ENCODE measurements around the gene PLCH2. TPM values are rescaled to one million over a fixed set of nuclear protein-coding genes. Genes with fewer than 3 reads are reported as not detected.

Gene PLCH2
- total RNA-seq (20.0 and 20.1 TPM in 2 replicates), polyA plus RNA-seq (24.4 and 34.9 TPM in 2 replicates), polyA minus RNA-seq (7.5 and 10.3 TPM in 2 replicates)
- 5.4 TPM for total RNA-seq (2013)

- no peaks in the 10 kb centered on the region for H3K27me3 Mint-ChIP-seq
- peaks cover 6% of the 10 kb centered on the region for H3K4me1 Mint-ChIP-seq
- CTCF ChIA-PET = no interaction called here
- H3K9ac ChIP-seq (ENCODE audit: low read length) = no peak within 1 kb of the TSS
- no peaks in the 10 kb centered on the region for H3K36me3 ChIP-seq (replicated peaks in 1 of 2; ENCODE audit: control extremely low read depth in 1 of 2, control insufficient read depth in 1 of 2, extremely low read depth in 1 of 2, insufficient read depth in 2 of 2, low read length in 1 of 2)
- no peak within 1 kb of the TSS for H3K4me3 Mint-ChIP-seq
- no peak within 1 kb of the TSS for H3K27ac ChIP-seq (ENCODE audit: low read length in 2 of 2)
- no peaks in the 10 kb centered on the region for H3K9me3 ChIP-seq (ENCODE audit: control extremely low read depth in 1 of 3, control insufficient read depth in 2 of 3, insufficient read depth in 1 of 3, low read length in 2 of 3)
- H3K4me1 ChIP-seq (ENCODE audit: control insufficient read depth in 2 of 2, insufficient read depth in 2 of 2, low read length in 2 of 2) = peaks cover under 1 to 6% of the 10 kb centered on the region in 2 donors
- 88% methylated on average over 34 of the region's 34 CpGs for WGBS (ENCODE audit: insufficient coverage)
- no peaks in the 10 kb centered on the region for H4K20me1 ChIP-seq (ENCODE audit: control insufficient read depth, insufficient read depth, low read length, poor library complexity, severe bottlenecking)
- no peak within 1 kb of the TSS for H3K4me3 ChIP-seq (ENCODE audit: control extremely low read depth in 1 of 5, extremely low read depth in 1 of 5, insufficient read depth in 1 of 5, low read depth in 2 of 5, low read length in 4 of 5)
- no peak for DNase-seq
- POLR2A ChIA-PET = no interaction called here
- H3K27me3 ChIP-seq (replicated peaks in 1 of 4; ENCODE audit: control extremely low read depth in 1 of 4, control insufficient read depth in 3 of 4, insufficient read depth in 4 of 4, low read length in 3 of 4) = no peaks in the 10 kb centered on the region
- intact Hi-C loops (cut with micrococcal nuclease) = no loop called here
- H2AFZ ChIP-seq (ENCODE audit: insufficient read depth, low read depth, low read length, poor library complexity, severe bottlenecking) = no peak within 1 kb of the TSS
- H3K9me3 Mint-ChIP-seq (ENCODE audit: insufficient read depth) = no peaks in the 10 kb centered on the region
- no peak for TF ChIP-seq CTCF (IDR thresholded peaks at IDR 0.05)
- no peak for TF ChIP-seq EZH2 (IDR thresholded peaks at IDR 0.05; ENCODE audit: borderline replicate concordance, insufficient read depth, low read depth, low read length, poor library complexity, severe bottlenecking)
- H3K27ac Mint-ChIP-seq = no peak within 1 kb of the TSS
- no peak within 1 kb of the TSS for H3K4me2 ChIP-seq (replicated peaks; ENCODE audit: low read depth, low read length, poor library complexity, severe bottlenecking)
- H3K79me2 ChIP-seq (ENCODE audit: control insufficient read depth, insufficient read depth, low read length) = no peaks in the 10 kb centered on the region
- no peak for ATAC-seq (ENCODE audit: low read depth)
These were observed at the start of gene PLCH2 for GRCh38 chr1:2476061-2476999. Gene PLCH2 (plus strand): TSS chr1:2476289. CDS start chr1:2476589, 300 bp downstream.

GRCh38 chr1:2426540-2426939, 49.5 kb upstream of the PLCH2 start:
- Histone ChIP-seq H3K4me2 (replicated peaks; ENCODE audit: low read depth, low read length, poor library complexity, severe bottlenecking) (no peak overlapping the region), H3K4me1 (ENCODE audit: control insufficient read depth in 2 of 2, insufficient read depth in 2 of 2, low read length in 2 of 2) (no peaks in the 10 kb centered on the region), H2AFZ (ENCODE audit: insufficient read depth, low read depth, low read length, poor library complexity, severe bottlenecking) (no peak overlapping the region), H3K36me3 (replicated peaks in 1 of 2; ENCODE audit: control extremely low read depth in 1 of 2, control insufficient read depth in 1 of 2, extremely low read depth in 1 of 2, insufficient read depth in 2 of 2, low read length in 1 of 2) (no peaks in the 10 kb centered on the region), H3K4me3 (ENCODE audit: control extremely low read depth in 1 of 5, extremely low read depth in 1 of 5, insufficient read depth in 1 of 5, low read depth in 2 of 5, low read length in 4 of 5) (no peak overlapping the region), H3K9me3 (ENCODE audit: control extremely low read depth in 1 of 3, control insufficient read depth in 2 of 3, insufficient read depth in 1 of 3, low read length in 2 of 3) (peaks cover 0 to 28% (median 11%) of the 10 kb centered on the region in 3 donors), H3K27me3 (replicated peaks in 1 of 4; ENCODE audit: control extremely low read depth in 1 of 4, control insufficient read depth in 3 of 4, insufficient read depth in 4 of 4, low read length in 3 of 4) (peaks cover 0 to 6% (median 0%) of the 10 kb centered on the region in 4 experiments), H3K27ac (ENCODE audit: low read length in 2 of 2) (no peak overlapping the region), H4K20me1 (ENCODE audit: control insufficient read depth, insufficient read depth, low read length, poor library complexity, severe bottlenecking) (no peaks in the 10 kb centered on the region), H3K79me2 (ENCODE audit: control insufficient read depth, insufficient read depth, low read length) (no peaks in the 10 kb centered on the region), H3K9ac (ENCODE audit: low read length) (no peak overlapping the region)
- ATAC-seq (ENCODE audit: low read depth) (no peak), DNase-seq (no peak)
- CTCF ChIA-PET = no interaction called here
- intact Hi-C loops (cut with micrococcal nuclease) = no loop called here
- no peak overlapping the region for H3K27ac Mint-ChIP-seq
- POLR2A ChIA-PET = no interaction called here
- no peaks in the 10 kb centered on the region for H3K9me3 Mint-ChIP-seq (ENCODE audit: insufficient read depth)
- WGBS (ENCODE audit: insufficient coverage) = 92% methylated on average over 17 of the region's 18 CpGs
- H3K27me3 Mint-ChIP-seq = no peaks in the 10 kb centered on the region
- TF ChIP-seq EZH2 (IDR thresholded peaks at IDR 0.05; ENCODE audit: borderline replicate concordance, insufficient read depth, low read depth, low read length, poor library complexity, severe bottlenecking) = no peak
- no peak for TF ChIP-seq CTCF (IDR thresholded peaks at IDR 0.05)
- no peak overlapping the region for H3K4me3 Mint-ChIP-seq
- no peaks in the 10 kb centered on the region for H3K4me1 Mint-ChIP-seq

Data from B cell (primary cell).